ENCODE data around the gene TENT4A. TPM values are rescaled to one million over a fixed set of nuclear protein-coding genes. Genes with fewer than 3 reads are reported as not detected.
A peak's percentile ranks its signal among the peaks of the same experiment; 100 is the strongest.

The TENT4A gene
- total and polyA plus RNA-seq, 8 donors = 17.1 to 38.2 (median 31.4) TPM

DNA sequence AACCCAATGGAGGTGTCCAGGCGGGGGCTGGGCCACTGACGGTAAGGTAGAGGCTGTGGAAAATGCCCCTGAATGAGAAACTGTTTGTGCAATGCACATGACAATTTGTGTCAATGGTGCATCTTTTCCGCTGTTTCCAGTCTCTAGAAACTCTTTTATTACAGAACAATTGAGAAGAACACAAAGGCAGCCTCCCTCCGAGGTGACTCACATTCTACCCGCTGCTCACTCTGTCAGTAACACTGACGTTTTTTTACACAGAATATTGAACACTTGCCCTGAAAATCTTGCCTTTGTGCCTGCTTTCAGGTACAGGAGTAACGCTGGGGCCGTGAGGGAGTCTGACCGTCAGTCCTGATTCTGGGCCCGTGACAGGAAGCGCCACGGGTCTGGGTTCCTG, 11.7 kb upstream of the TENT4A start:
- Histone ChIP-seq H3K27ac (no peak overlapping the region), H3K9me3 (no peaks in the 10 kb centered on the region), H3K4me1 (peaks cover 3 to 21% of the 10 kb centered on the region in 2 donors), H3K27me3 (peaks cover 0 to 37% of the 10 kb centered on the region in 2 donors), H3K4me3 (no peak overlapping the region), H3K36me3 (no peaks in the 10 kb centered on the region)
- intact Hi-C loops (cut with DNase I) = no loop called here
- no peak for TF ChIP-seq CTCF (IDR thresholded peaks at IDR 0.05)
- DNase-seq = no peak
- no peak for ATAC-seq

DNA sequence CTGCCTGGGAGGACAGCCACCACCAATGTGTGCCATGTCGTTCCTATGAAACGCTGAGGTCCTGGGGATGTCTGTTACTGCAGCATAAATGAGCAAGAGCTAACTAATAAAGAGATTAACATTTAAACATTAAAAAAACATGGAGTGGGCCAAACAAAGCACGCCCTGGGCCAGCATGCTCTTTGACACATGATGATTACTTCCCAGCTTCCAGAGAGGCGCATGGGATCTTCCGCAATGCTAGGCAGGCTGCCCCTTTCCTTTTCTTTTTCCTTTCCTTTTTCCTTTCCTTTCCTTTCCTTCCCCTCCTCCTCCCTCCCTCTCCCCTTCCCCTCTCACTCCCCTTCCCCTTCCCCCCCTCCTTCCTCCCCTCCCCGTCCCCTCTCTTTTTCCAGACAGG, 10.6 kb upstream of the TENT4A start:
- Histone ChIP-seq H3K36me3 (no peaks in the 10 kb centered on the region), H3K9me3 (no peaks in the 10 kb centered on the region), H3K4me1 (peaks cover 3 to 21% of the 10 kb centered on the region in 2 donors), H3K27me3 (peaks cover 0 to 36% of the 10 kb centered on the region in 2 donors), H3K27ac (no peak overlapping the region), H3K4me3 (no peak overlapping the region)
- TF ChIP-seq CTCF (IDR thresholded peaks at IDR 0.05) = no peak
- no peak for DNase-seq
- no peak for ATAC-seq
- intact Hi-C loops (cut with DNase I) = no loop called here

- no peak for DNase-seq
- Histone ChIP-seq H3K9me3 (no peaks in the 10 kb centered on the region), H3K4me1 (peaks cover 3 to 21% of the 10 kb centered on the region in 2 donors), H3K36me3 (no peaks in the 10 kb centered on the region), H3K4me3 (no peak overlapping the region), H3K27me3 (peaks cover 0 to 24% of the 10 kb centered on the region in 2 donors), H3K27ac (peak overlapping the region; percentile 46 to 73)
- intact Hi-C loops (cut with DNase I) = no loop called here
- TF ChIP-seq CTCF (IDR thresholded peaks at IDR 0.05) = no peak
- ATAC-seq = no peak
Measured at GRCh38 chr5:6703806-6704205, 9.4 kb upstream of the TENT4A start.

GRCh38 chr5:6704361-6704851, 8.8 kb upstream of the TENT4A start:
- Histone ChIP-seq H3K27me3 (peaks cover 0 to 20% of the 10 kb centered on the region in 2 donors), H3K9me3 (no peaks in the 10 kb centered on the region), H3K36me3 (no peaks in the 10 kb centered on the region), H3K4me1 (peaks cover 3 to 21% of the 10 kb centered on the region in 2 donors), H3K27ac (peak overlapping the region; percentile 46 to 73), H3K4me3 (no peak overlapping the region)
- no peak for TF ChIP-seq CTCF (IDR thresholded peaks at IDR 0.05)
- DNase-seq (peak in 1 of 4 donors; percentile 62), ATAC-seq (peak; percentile 94)
- intact Hi-C loops (cut with DNase I) = no loop called here

DNA sequence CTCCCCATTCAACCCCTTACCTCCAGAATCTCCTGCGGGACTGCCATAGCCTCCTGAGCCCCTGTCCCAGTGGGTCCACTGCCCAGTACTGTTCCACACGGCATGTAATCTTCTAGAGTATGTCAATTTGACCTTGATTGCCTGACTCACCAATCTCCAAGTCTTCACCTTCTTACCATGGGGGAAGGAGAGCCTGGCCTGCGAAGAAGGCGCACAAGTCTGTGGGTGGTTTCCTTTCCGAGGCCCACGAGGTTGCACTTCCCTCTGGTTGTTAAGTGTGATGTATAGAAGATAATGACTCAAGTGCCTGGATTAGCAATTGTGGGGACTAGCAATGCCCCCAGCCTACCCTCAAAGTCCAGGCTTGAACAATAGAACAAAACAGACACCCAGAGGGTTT, 8.1 kb upstream of the TENT4A start:
- Histone ChIP-seq H3K27me3 (peaks cover 0 to 13% of the 10 kb centered on the region in 2 donors), H3K4me3 (no peak overlapping the region), H3K27ac (peak overlapping the region; percentile 46 to 73), H3K36me3 (no peaks in the 10 kb centered on the region), H3K9me3 (no peaks in the 10 kb centered on the region), H3K4me1 (peaks cover 3 to 21% of the 10 kb centered on the region in 2 donors)
- intact Hi-C loops (cut with DNase I) = no loop called here
- TF ChIP-seq CTCF (IDR thresholded peaks at IDR 0.05) = no peak
- DNase-seq (no peak), ATAC-seq (peak; percentile 14)

All from left lung (tissue), 10 donors.